ENCODE measurements around the gene BLOC1S5.

GRCh38 chr6:8070718-8071117 is 6.5 kb upstream of the BLOC1S5 start:
- TF ChIP-seq, protein P1, sequence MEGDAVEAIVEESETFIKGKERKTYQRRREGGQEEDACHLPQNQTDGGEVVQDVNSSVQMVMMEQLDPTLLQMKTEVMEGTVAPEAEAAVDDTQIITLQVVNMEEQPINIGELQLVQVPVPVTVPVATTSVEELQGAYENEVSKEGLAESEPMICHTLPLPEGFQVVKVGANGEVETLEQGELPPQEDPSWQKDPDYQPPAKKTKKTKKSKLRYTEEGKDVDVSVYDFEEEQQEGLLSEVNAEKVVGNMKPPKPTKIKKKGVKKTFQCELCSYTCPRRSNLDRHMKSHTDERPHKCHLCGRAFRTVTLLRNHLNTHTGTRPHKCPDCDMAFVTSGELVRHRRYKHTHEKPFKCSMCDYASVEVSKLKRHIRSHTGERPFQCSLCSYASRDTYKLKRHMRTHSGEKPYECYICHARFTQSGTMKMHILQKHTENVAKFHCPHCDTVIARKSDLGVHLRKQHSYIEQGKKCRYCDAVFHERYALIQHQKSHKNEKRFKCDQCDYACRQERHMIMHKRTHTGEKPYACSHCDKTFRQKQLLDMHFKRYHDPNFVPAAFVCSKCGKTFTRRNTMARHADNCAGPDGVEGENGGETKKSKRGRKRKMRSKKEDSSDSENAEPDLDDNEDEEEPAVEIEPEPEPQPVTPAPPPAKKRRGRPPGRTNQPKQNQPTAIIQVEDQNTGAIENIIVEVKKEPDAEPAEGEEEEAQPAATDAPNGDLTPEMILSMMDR (IDR thresholded peaks at IDR 0.05) = no peak
- no peak for TF ChIP-seq EP300 (IDR thresholded peaks at IDR 0.05)

Data from sigmoid colon (tissue), 4 donors.